Measurements from ENCODE around the gene POLA1. TPM values are rescaled to one million over a fixed set of nuclear protein-coding genes. Genes with fewer than 3 reads are reported as not detected.
A peak's percentile ranks its signal among the peaks of the same experiment; 100 is the strongest.

The POLA1 gene
- total RNA-seq, 2 donors from 2014 or later: 7.9 to 19.6 TPM

DNA sequence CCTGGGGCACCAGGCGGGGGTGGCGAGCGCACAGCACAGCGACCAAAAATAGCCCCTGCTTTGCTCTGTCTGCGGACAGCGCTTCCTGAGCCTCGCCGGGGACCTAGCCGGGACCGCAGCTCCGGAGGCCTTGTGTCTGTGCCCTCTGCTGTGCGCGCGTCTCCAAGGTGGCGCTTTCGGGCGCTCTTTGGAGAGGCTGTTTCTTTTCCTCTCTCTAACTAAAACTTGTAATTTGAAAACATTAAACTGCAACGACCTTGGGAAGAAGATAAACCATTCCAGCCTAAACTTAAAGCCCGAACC, 318.7 kb downstream of the POLA1 start:
- intact Hi-C loops (cut with DNase I): no loop called here
- Histone ChIP-seq H3K36me3 (no peaks in the 10 kb centered on the region), H3K4me3 (no peak overlapping the region)

DNA sequence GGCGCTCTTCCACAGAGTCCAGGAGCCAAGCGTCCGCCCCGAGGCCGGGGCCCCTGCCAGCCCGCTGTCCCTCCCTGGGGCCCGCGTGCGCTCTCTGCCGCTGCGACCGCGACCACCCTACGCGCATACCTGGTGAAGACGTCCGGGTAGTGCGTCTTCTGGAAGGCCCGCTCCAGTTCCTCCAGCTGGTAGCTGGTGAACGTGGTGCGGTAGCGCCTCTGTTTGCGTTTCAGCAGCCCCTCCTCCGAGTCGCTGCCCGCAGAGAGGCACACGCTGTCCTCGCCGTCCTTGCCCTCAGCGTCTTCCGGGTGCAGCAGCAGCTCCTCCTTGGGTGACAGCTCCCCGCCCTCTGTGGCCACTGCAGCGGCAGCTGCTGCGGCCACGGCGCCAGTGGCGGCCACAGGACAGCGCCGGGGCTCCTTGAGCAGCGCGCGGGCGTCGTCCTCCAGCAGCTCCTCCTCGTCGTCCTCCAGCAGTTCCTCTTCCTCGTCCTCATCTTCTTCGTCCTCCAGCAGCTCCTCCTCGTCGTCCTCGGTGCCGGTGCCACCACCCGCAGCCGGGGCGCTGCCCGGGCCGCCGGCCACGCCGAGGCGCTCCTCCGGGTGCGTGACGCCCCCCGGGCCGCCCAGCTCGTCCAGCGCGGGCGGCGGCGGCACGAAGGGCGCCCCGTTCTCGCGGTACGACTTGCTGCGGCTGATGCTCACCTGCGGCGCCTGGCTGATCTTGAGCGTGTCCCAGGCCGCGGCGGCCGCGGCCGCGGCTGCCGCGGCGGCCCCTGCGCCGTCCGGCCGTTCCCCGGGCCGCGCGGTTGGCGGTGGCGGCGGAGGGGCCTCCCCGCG, 319.3 kb downstream of the POLA1 start:
- Histone ChIP-seq H3K4me1 (no peaks in the 10 kb centered on the region), H3K36me3 (no peaks in the 10 kb centered on the region), H3K27ac (no peak overlapping the region), H3K9me3 (no peaks in the 10 kb centered on the region), H3K9ac (ENCODE audit: low read depth in 2 of 2, low read length in 2 of 2) (no peak overlapping the region), H3K27me3 (peaks cover 90% of the 10 kb centered on the region), H3K4me3 (peak overlapping the region; percentile 15)
- DNase-seq: no peak
- intact Hi-C loops (cut with DNase I): no loop called here
- TF ChIP-seq, protein P1, sequence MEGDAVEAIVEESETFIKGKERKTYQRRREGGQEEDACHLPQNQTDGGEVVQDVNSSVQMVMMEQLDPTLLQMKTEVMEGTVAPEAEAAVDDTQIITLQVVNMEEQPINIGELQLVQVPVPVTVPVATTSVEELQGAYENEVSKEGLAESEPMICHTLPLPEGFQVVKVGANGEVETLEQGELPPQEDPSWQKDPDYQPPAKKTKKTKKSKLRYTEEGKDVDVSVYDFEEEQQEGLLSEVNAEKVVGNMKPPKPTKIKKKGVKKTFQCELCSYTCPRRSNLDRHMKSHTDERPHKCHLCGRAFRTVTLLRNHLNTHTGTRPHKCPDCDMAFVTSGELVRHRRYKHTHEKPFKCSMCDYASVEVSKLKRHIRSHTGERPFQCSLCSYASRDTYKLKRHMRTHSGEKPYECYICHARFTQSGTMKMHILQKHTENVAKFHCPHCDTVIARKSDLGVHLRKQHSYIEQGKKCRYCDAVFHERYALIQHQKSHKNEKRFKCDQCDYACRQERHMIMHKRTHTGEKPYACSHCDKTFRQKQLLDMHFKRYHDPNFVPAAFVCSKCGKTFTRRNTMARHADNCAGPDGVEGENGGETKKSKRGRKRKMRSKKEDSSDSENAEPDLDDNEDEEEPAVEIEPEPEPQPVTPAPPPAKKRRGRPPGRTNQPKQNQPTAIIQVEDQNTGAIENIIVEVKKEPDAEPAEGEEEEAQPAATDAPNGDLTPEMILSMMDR (IDR thresholded peaks at IDR 0.05): no peak

More for the DNA sequence above, 318.7 kb downstream of the POLA1 start:
- Histone ChIP-seq H3K27ac (no peak overlapping the region), H3K9me3 (no peaks in the 10 kb centered on the region), H3K4me1 (no peaks in the 10 kb centered on the region), H3K27me3 (peaks cover 90% of the 10 kb centered on the region), H3K9ac (ENCODE audit: low read depth in 2 of 2, low read length in 2 of 2) (no peak overlapping the region)
- DNase-seq: no peak
- TF ChIP-seq, protein P1 (IDR thresholded peaks at IDR 0.05): no peak

DNA sequence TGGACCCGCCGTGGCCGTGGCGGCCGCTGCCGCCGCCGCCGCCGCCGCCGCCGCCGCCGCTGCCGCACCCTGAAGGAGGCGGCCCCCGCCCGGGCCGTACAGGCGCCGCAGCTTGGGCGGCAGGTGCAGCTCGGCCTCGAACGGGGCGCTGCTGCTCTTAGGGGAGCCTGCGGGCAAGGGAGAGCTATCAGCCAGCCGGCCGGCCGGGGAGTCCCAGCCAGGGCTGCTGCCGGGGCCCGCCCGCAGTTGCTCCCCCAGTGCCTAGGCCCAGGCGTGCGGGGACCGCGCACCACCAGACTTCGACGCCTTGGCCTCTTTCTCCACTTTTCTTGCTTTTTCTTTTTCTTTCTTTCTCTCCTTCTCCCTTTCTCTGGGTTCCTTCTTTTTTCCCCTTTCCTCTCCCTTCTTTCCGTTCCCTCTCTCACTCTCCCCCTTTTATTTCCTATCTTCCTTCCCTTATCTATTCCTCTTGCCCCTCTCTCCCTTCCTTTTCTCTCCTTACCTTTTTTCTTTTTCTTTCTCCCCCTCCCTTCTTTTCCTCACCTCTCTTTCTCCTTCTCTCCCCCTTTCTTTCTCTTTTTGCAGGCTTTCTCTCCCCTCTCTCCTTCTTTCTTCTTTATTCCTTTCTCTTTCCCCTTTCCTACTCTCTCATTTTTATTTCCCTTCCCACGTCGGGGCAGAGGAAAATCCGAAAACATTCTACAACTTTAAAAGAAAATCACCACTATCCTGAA, 320.1 kb downstream of the POLA1 start:
- no peaks in the 10 kb centered on the region for H3K4me1 ChIP-seq
- no peaks in the 10 kb centered on the region for H3K9me3 ChIP-seq
- TF ChIP-seq, protein P1 (IDR thresholded peaks at IDR 0.05): no peak
- no peak for DNase-seq
- intact Hi-C loops (cut with DNase I): no loop called here
- no peak overlapping the region for H3K27ac ChIP-seq
- peaks cover 90% of the 10 kb centered on the region for H3K27me3 ChIP-seq
- no peaks in the 10 kb centered on the region for H3K36me3 ChIP-seq
- no peak overlapping the region for H3K4me3 ChIP-seq
- no peak overlapping the region for H3K9ac ChIP-seq (ENCODE audit: low read depth in 2 of 2, low read length in 2 of 2)

DNA sequence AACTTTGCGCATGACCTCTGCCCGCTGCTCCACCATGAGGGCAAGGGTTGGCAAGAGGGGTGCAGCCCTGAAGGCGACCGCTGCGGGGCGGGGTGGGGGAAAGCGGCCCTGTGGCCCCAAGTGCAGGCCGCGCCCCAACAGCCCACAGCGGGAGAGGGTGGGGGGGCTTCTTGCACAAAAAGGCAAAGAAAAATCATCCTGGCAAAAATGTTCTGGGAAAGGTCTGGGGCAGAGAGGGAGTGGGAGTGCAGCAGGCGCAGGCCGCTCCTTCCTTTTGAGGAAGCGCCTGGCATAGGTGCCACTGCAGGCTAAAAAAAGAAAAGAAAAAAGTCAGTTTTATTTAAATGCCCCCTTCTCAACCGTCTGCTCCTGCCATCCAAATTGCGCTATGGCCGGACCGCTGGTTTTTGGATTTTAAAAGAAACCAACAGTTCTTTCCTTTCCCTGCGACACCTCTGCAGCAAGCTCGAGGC, 320.7 kb downstream of the POLA1 start:
- Histone ChIP-seq H3K9me3 (no peaks in the 10 kb centered on the region), H3K27me3 (peaks cover 89% of the 10 kb centered on the region), H3K36me3 (no peaks in the 10 kb centered on the region), H3K4me3 (no peak overlapping the region), H3K27ac (no peak overlapping the region), H3K4me1 (no peaks in the 10 kb centered on the region), H3K9ac (ENCODE audit: low read depth in 2 of 2, low read length in 2 of 2) (no peak overlapping the region)
- DNase-seq: no peak
- intact Hi-C loops (cut with DNase I): no loop called here
- TF ChIP-seq, protein P1 (IDR thresholded peaks at IDR 0.05): no peak

DNA sequence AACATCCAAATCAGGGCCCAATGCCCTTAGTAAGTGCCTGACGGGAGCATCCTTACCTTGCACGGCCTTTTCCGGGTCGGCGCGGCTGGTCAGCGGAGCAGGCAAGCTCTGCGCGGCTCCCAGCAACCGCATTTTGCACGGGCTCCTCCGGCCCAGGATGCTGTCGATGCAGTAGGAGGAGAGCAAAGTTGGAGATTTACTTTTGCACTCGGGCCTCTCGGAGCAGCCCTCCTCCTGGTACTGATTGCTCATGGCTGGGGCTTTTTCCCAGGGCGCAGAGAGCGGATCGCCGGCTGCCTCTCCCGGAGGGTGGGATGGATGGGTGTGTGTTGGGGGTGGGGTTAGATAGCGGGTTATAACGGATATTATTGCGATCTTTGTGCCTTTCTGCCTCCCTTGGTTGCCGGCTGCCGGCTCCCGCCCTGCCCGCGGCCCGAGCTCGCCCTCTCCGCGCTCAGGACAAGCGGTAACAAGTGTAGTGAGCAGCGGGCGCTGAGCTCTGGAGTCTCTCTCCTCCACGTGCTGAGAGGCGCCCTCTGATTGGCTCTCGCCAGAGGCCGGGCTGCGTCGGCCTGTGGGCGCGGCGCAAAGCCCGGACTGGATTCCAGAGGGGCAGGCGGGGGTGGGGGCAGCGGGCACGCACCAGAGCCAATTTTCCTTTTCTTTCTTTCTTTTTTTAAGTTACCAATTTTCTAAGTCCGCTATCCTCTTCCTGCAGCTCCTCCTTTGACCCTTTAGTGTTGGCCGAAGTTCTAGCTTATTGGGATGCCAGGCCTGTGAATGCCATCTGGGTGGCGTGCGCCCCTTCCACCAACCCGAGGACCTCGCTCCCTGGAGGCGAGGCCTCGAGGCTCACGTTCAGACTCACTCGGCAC, 322.0 kb downstream of the POLA1 start, which contains the start of gene ARX:
Gene ARX (minus strand): TSS at position 480 of the 875 bp plus-strand sequence. CDS start 228 bp downstream, at position 252.
- Histone ChIP-seq H3K9me3 (no peaks in the 10 kb centered on the region), H3K27ac (no peak within 1 kb of the TSS), H3K4me3 (no peak within 1 kb of the TSS), H3K27me3 (peaks cover 88% of the 10 kb centered on the region), H3K36me3 (no peaks in the 10 kb centered on the region), H3K4me1 (no peaks in the 10 kb centered on the region), H3K9ac (ENCODE audit: low read depth in 2 of 2, low read length in 2 of 2) (no peak within 1 kb of the TSS)
- peak; percentile 54 for DNase-seq
- intact Hi-C loops (cut with DNase I): no loop called here
- TF ChIP-seq, protein P1 (IDR thresholded peaks at IDR 0.05): no peak

All from colonic mucosa (tissue), 4 donors.